Stimulated activated CD8-positive, alpha-beta memory T cell treated with anti-CD3 and anti-CD28 coated beads, Interleukin-15, amount 100 ng/mL, for 4 hours (primary cell): ENCODE data around the gene NRG3.
"Not testable (repeated sequence)": the region's sequence is repeated elsewhere in the genome, so short reads cannot be mapped to it uniquely, and the experiment has no call there.

Experiments
- DNase-seq, 2 donors: peaks; one replicate each; pipeline ENCODE4 v3.0.0-alpha.2; 2020; ENCODE audit warnings: low read depth in 2 of 2

Gene NRG3

DNA sequence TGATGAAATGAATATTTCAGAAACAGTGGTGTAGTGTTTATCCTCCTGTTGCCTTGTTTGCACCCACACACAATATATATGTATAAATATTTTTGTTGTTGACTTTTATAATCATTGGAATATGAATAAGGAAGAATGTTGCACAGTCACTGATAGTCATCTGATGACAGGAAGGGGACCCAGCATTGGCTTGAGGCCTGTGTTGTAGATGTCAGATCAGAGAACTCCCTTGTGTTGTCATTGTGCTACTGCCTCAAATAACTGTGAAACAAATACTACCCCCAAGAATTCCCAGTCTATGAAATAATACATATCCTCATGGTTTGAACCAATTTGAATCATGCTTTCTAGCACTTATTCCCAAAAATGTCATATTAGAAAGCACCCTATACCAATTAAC, 84.0 kb downstream of the NRG3 start:
- no peak for DNase-seq

DNA sequence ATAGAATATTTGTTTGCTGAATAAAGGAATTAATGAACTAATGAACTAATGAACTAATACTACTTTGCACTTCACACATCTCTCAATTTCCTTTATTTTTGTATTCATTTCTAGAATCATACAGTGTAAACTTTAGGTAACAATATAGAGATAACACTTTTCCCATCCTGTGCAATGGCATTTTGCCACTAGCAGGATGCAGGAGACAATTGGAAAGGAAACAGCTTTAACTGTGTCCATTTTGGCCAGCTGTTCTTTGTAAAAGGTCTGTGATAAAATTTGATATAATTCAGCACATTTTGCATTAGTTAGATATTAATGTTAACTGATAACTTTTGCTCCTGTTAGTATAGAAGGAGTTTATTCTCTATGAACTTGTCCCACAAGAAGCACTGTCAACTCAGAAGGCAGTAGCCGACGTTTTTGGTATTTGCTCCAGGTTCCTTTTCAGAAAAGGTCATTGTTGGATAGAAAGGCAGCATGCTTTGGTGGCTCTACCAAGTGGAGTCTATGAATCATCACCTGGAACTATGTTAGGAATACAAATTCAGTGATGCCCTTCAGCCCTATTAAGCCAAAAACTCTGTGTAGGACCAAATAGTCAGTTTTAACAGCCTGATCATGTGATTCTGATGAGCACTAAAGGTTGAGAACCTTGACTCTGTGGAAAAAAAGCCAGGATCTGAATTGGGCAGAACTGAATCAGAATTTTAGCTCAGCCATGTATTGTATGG, 86.6 kb downstream of the NRG3 start:
- DNase-seq: no peak

DNA sequence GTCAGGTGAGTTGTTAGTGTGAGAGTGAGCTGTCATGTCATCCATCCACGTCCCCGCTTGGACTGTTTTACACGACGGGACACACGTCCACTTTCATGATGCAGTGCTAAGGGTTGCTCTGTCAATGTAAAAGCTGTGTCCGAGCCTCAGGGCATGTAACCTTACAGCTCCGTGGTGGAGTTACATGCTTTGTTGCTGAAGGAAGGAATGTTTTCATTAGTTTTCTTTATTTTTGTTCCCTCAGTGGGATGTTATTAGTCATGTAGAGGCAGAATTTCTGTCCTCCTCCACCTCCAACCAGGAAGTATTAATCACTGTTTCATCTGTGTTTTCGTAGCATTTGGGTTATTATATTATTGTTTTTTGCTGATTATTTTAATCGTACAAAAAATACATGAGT, 88.6 kb downstream of the NRG3 start:
- no peak for DNase-seq

DNA sequence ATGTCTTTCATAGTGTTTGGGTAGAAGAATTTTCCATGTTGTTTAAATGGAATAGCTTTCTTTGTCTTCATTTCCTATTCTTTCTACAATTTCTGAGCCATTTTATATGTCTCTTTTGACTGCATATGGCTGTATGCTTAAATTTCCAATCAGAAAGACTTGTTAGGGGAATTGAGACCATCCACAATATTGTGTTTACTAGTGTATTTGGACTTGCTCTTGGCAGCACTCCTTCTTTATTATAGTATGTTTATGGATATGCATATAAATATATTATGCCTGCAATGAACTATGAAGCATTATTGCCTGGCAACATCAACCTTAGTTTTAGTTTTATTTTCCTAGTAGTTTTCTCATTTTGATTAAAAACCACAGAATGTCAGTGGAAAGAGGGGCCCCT, 92.7 kb downstream of the NRG3 start:
- no peak for DNase-seq

DNA sequence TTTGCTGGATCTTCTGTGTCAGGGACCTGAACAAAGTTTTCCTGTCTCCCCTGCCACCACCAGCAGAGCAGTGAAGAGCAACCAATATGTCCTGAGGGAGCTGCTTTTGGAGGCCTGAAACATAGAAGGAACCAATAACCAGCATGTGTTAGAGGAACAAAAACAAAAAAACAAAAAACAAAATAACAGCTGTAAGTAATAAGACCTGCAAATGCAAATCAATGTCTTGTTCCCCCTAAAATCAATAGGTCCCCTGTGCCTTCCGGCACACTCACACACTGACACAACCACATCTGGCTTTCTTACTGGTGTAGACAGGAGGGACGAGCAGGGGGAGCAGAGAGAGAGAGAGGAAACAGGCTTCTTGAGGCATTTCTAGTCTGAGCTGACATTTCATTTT, 94.1 kb downstream of the NRG3 start:
- DNase-seq: no peak

DNA sequence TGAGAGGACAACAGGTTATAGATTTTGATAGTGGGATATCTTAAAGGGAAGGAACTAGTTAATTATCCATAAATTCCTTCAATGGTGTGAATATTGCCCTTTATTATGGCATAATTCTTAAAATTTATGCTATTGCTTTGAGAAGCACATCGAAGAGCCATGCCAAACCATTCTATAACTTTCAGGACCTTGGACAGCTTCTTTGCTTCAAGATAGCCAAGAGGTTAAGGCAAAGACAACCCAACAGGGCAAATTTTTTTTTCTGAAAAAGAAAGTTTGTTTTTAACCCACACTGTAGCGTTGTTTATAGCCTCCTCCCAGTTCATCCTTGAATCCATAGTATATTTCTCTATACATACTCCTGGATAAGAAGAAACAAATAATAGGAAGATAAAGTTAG, 103.2 kb downstream of the NRG3 start:
- no peak for DNase-seq

DNA sequence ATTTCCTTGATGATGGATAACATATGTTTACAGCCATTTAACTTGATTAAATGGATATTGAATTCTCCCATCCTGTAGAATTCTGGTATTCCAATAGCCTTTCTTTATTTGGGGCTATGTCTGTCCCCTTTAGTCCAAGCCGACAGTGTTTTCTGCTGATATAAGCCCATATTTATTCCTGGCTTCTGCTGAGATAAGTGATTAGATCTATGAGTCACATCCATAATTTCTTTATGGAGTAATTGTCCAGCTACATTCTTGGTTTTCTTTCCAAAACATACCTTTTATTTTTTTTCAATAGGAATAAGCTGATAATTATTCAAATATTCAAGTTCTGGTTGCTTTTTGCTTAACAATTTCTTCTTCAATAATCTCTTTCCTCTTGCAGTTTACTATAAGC, 106.7 kb downstream of the NRG3 start:
- no peak for DNase-seq

DNA sequence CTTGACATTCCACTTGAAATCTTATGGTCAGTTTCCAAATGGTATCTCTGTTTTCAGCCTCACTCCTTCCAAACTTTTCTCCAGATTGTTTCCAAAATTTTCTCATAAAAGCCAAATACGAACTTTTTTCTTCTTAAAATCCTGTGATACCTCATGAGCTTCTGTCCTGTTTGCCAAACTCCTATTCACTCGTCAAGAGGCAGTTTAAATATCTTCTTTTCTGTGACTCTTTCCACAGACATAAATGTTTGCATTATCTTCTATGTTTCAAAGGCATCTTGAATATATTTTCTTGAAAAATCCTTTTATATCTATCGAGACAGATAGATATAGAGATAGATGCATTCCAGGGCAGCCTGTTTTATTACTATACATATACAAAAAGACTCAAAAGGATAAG, 109.4 kb downstream of the NRG3 start:
- DNase-seq: no peak

DNA sequence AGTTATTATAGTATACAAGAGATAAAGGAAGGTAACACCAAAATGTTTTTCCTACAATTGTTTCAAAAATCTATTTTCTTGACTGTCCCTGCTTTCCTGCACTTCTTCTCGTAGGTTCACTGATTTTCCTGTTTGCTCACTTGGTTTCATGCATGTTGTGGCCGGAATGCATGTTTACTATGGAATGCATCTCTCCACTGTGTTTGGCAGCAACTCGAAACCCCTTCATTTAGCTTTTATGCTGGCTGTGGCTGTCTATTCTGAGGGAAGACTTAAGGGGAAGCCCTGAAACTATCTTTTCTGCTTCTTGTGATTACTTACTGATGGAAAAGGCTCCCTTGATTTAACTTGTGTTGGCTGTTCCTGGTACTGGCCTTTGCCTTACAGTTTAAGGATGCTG, 120.3 kb downstream of the NRG3 start:
- no peak for DNase-seq

DNA sequence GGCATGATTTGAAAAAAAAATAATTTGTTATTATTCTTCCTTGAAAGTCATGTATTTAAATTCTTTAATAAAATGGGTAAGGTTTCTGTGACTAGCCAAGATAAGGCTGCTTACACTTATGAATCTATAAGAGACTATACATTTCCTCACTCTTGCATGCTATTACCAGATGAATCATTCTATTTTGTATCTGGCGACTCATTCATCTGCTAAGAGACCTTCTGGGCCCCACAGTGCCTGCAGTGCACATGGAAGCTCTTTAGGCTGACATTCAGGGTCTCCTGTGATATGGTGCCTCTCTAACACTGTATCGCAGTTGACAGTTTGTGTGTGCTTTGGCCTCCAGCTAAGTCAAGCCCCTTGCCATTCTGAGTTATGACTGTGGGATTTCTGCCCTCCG, 121.9 kb downstream of the NRG3 start:
- no peak for DNase-seq

DNA sequence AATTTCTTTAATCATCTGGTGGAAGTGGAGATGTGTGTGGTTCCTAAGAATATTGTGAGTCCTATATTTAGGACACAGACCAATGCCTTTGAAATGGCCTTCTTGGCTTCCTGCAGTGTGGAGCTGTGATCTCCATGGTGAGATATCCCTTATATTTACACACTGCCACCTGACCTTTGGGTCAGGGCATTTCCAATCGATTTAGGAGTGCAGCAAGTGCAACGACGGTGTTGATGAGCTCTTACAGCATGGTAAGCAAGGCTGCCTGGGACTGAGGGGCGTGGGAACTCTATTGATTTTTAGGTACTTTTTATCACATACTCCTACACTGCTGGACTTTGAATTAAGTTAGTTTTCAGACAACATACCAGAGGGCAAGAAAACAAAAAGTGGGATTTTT, 146.0 kb downstream of the NRG3 start:
- no peak for DNase-seq

DNA sequence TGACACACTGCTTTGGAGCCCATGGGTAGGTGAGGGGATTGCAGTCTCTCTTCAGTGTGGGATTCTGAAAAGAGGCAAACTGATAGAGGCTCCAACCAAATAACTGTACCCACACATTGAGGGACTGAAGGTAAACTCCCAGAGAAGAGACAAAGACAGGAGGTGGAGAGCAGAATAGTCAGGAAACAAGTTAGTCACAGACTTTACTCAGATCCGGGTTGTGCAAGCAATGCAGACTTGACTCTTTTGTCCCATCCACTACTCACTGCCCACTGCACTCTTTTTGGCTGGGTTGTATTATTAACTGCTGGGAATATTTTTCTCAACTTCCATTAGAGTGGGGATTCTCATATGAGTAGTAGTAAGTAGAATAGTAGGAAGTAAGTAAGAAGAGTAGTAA, 152.7 kb downstream of the NRG3 start:
- DNase-seq: no peak

DNA sequence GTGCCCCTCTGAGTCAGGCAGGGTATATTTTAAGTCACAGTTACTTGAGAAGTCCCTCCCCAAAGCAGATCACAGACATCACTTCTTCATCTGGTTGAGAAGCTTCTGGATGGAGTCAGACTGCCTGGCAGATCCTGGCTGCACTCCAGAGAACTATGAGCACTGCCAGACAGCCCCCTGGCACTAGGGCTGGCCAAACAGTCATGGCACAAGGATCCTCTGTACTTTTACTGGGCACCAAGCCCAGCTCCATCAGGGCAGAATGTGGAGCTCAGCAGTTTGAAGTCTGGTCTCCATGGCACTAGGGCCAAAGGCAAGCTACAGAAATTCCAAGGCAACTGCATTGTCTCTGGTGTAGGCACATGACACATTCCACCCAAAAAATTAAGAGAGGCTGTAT, 162.1 kb downstream of the NRG3 start:
- DNase-seq: no peak

DNA sequence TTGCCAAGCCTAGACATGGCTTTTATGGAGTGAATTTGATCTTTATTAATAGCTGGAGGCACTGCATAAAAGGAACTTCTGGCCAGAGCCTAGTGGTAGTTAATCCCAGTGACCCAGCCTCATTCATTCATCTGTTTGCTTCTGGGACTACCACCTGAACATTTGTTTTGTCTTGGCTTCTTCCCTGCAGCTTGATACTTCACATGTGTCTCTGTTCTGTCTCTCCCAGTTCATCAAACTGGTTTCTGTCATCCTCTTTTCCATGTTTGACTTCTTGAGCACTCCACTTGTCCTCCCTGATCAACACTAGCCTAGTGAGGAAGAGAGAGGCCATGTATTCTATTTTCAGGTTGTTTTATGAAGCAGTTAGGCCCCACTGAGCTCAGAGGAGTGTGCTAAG, 163.6 kb downstream of the NRG3 start:
- DNase-seq: no peak

DNA sequence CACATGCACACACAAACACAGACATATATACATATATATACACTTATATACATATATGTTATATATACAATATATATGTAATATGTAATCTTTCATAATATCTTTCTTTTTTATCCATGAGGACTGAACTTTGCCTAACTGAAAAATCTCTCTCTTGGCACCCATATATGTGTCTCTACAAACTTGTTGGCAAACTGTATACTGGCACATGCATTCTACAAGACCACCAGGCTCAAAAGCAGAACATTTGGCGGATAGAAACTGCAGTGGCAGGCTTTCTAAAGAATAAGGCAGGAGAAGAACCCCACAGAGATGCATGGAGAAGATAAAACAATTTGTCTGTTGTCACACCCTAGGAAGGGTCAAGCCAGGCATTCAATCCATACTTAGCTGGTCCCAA, 165.3 kb downstream of the NRG3 start:
- no peak for DNase-seq

DNA sequence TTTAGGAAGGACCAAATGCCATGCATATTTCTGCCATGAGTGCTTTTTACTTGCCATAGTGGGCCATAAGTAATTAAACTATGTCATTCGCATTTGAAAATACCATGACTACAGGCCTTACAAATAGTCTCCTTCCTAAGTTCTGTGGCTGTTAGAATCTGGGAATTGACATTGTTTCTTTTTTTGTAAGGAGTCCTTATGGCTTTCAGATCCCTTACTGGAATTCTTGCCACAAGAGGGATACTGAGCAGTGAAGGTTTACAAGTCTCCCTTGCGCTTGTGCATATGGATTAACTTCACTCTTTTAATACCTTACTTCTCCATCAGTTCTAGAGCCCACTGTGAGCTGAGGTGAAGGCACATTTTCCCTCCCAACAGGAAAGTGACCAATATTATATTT, 166.0 kb downstream of the NRG3 start:
- no peak for DNase-seq

DNA sequence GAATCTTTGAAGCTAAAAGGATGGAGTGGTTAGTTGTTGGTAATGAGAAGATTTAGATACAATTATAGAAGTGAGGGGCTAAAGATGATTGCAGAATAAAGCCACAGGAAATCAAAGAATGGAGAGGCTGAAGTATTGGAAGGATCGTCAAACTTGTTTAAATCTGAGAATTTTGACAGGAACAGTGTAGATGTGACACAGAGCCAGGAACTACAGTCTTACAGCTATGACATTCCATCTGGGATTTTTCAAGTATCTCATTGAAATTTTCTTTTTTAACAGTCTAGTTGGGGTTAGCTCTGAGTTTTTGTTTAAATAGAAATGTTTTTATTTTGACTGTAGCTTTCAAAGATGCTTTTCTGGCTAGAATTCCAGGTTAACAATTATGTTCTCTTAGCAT, 181.4 kb downstream of the NRG3 start:
- DNase-seq: no peak

DNA sequence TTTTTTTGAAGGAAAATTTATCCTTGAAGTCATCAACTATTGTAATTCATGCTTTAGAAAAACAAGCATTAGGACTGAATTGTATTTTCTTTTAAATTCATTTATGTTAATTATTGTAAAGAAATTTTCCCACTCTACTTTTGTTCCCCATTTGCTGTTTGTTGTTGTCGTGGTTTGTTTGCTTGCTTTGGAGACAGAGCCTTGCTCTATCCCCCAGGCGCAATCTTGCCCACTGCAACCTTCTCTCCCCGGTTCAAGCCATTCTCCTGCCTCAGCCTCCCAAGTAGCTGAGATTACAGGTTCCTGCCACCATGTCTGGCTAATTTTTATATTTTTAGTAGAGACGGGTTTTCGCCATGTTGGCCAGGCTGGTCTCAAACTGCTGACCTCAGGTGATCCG, 192.2 kb downstream of the NRG3 start:
- DNase-seq: not testable (repeated sequence)

DNA sequence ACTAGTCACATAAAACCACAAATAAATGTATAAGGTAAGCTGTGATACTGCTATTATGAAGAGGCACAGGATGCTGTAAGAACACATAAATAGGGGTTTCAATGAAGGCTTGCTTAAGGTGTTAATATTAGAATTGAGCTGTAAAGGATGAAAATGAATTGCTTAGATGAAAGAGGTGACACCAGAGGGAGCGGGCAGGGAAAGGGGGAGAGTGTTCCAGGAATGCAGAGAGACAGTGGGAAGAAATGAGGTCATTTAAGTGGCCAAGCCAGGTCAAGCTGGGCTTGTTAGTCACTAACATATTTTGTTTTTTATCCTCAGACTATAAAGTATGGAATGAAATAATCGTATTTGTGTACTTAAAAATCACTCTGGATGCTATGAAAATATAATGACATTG, 193.5 kb downstream of the NRG3 start:
- DNase-seq: no peak

DNA sequence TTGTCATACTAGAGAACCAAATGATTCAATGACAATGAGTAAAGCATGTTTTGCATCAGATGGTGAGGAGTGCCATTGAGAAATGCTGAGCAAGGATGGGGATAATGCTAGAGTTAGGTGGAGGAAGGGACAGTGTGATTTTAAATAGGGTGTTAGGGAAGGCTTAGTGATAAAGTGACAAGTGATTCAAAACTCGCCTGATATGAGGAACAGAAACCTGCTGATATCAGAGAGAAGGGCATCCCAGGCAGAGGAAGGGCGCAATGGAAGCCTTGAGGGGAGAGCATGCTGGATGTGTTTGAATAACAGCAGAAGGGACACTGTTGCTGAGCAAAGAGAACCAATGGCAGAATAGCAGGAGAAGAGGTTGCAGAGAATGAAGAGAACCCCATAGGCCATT, 196.2 kb downstream of the NRG3 start:
- DNase-seq: no peak

DNA sequence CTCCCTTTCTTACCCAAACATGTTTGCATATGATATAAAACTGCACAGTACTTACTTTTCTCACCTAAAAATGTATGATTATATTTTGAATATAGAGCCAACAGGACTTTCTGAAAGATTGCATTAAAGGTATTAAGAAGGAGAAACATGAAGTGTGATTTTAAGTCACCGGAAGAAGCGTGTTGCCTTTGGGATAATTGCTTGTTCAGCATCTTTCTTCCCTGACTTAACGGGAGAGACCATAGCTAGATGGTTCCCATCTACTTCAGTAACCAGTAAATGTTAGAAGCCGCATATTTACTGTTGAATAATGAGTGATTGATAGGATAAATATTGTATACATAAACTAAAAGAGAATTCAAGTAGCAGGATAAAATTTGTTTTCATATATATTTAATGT, 197.1 kb downstream of the NRG3 start:
- no peak for DNase-seq

DNA sequence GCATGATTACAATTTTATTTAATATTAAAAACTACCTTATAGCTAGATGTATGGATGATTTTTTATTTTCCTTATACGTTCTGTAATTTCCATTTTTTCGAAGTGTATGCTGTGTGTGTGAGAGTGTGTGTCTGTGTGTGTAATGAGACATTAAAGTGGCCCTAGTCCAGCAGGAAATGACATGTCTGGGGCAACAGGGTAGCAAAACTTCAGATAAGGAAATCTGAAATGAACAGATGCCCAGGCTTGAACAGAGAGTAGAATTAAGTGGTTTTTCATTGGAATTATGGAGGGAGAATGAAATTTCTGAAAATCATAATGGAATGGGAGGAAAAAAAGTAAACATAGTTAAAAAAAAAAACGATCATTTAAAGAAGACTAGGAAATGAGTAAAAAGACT, 200.6 kb downstream of the NRG3 start:
- no peak for DNase-seq

DNA sequence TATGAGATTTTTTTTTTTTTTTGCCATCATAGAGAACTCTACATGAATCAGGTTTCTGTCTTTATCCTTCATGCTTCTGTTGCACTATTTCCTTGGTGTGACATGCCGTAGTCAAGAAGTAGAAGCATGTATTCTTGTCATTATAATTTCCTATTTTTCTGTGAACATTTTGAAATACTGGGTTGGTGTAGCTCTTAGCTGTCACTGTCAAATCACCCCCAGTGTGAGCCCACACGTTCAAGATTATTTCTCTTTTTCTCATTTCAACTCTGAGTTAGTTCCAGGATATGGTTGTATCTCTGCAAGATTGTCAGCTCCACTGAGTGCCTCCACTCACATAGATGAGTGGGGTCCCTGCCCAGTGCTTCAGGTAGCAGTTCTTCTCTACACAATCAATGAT, 209.5 kb downstream of the NRG3 start:
- DNase-seq: no peak

DNA sequence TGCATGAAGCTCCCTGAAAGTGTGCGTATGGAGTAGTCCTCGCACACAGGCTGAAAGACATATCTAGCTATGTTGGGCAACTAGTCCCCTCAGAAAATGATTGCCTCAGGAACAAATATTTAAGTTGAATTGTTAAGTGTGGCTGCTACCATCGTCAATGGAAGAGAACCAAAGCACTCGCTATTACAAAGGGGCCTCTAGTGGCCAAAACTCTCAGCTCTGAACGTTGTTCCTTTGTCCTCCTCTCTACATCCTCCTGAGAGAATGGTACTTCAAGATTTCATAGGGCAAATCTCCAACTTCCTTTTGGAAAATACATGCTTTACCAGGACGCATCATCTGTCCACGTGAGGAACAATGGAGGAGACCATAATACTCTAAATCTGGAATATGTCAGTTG, 209.9 kb downstream of the NRG3 start:
- no peak for DNase-seq

DNA sequence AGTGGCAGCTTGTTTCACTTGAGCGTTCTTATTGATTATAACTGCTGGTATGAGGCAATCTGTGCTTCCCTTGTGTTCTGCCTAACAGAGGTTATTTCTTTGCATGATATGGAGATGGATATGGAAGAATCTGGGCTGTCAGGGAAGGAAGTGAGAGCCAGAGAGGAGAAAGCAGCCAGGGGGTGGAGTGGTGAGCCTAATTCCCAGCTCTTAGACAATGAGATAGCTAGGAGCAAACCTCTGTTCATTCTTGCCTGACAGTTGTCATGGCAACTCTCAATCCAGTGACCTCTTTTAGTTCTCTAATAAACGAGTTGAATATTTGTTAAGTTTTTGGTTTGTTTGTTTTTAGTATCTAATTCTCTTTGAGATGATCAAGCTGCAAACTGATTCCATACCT, 214.3 kb downstream of the NRG3 start:
- no peak for DNase-seq
